H9 (cell line): ENCODE data around the gene BRINP2. TPM values are rescaled to one million over a fixed set of nuclear protein-coding genes. Genes with fewer than 3 reads are reported as not detected.

Experiments
- DNase-seq: peaks from one replicate; pipeline ENCODE4 v3.0.0-alpha.2; 2017
- H2AFZ ChIP-seq: one replicate; pipeline ENCODE4 v1.6.1; 2013; ENCODE audit warnings: mild to moderate bottlenecking, low read length, control low read depth, moderate library complexity
- H2AK5ac ChIP-seq: 2 replicates; pipeline ENCODE4 v1.6.1; 2013; ENCODE audit warnings: low read length, control low read depth, mixed read lengths; ENCODE audit not compliant: insufficient read length
- H2BK120ac ChIP-seq: one replicate; pipeline ENCODE4 v1.6.1; 2013; ENCODE audit warnings: low read depth, mild to moderate bottlenecking, low read length, control low read depth, inconsistent platforms; ENCODE audit not compliant: poor library complexity, severe bottlenecking
- H2BK12ac ChIP-seq: 2 replicates; pipeline ENCODE4 v1.6.1; 2013; ENCODE audit warnings: low read length, control low read depth, mixed read lengths, low read depth; ENCODE audit not compliant: insufficient read length
- H2BK15ac ChIP-seq: 2 replicates; pipeline ENCODE4 v1.6.1; 2013; ENCODE audit warnings: low read depth, low read length, control low read depth
- H2BK20ac ChIP-seq: one replicate; pipeline ENCODE4 v1.6.1; 2013; ENCODE audit warnings: low read depth, mild to moderate bottlenecking, low read length, control low read depth, inconsistent platforms; ENCODE audit not compliant: poor library complexity, severe bottlenecking
- H2BK5ac ChIP-seq: 2 replicates; pipeline ENCODE4 v1.6.1; 2013; ENCODE audit warnings: low read length, control low read depth, mixed read lengths; ENCODE audit not compliant: insufficient read length
- H3K14ac ChIP-seq: 2 replicates; pipeline ENCODE4 v1.6.1; 2013; ENCODE audit warnings: low read length, control low read depth; ENCODE audit not compliant: insufficient read depth
- H3K18ac ChIP-seq: 2 replicates; pipeline ENCODE4 v1.6.1; 2013; ENCODE audit warnings: low read depth, mild to moderate bottlenecking, mixed read lengths, low read length, control low read depth; ENCODE audit not compliant: insufficient read length
- H3K23ac ChIP-seq: 2 replicates; pipeline ENCODE4 v1.6.1; 2013; ENCODE audit warnings: low read length, control low read depth, mixed read lengths, low read depth; ENCODE audit not compliant: insufficient read length
- H3K23me2 ChIP-seq: 2 replicates; pipeline ENCODE4 v1.6.1; 2013; ENCODE audit warnings: low read depth, mild to moderate bottlenecking, mixed read lengths, low read length, control low read depth; ENCODE audit not compliant: insufficient read length, poor library complexity, severe bottlenecking
- H3K27ac ChIP-seq: 2 replicates; pipeline ENCODE4 v1.5.1; 2013; ENCODE audit warnings: low read length, control low read depth, mixed read lengths, low read depth; ENCODE audit not compliant: insufficient read length
- H3K27me3 ChIP-seq: 2 replicates; pipeline ENCODE4 v1.6.1; 2013; ENCODE audit warnings: low read length, control low read depth, inconsistent platforms; ENCODE audit not compliant: insufficient read depth
- H3K4ac ChIP-seq: 2 replicates; pipeline ENCODE4 v1.6.1; 2013; ENCODE audit warnings: low read depth, mild to moderate bottlenecking, control low read depth, inconsistent platforms, low read length, moderate library complexity
- H3K4me1 ChIP-seq: 2 replicates; pipeline ENCODE4 v1.6.1; 2013; ENCODE audit warnings: low read length, control low read depth, inconsistent platforms; ENCODE audit not compliant: insufficient read depth
- H3K4me2 ChIP-seq: 2 replicates; pipeline ENCODE4 v1.6.1; 2013; ENCODE audit warnings: low read length, control low read depth, mixed read lengths; ENCODE audit not compliant: insufficient read length, insufficient read depth
- H3K56ac ChIP-seq: 2 replicates; pipeline ENCODE4 v1.6.1; 2013; ENCODE audit warnings: low read depth, mild to moderate bottlenecking, mixed read lengths, low read length, control low read depth; ENCODE audit not compliant: insufficient read length
- H3K79me1 ChIP-seq: 2 replicates; pipeline ENCODE4 v1.6.1; 2013; ENCODE audit warnings: low read depth, mild to moderate bottlenecking, moderate library complexity, low read length, control low read depth, inconsistent platforms; ENCODE audit not compliant: insufficient read depth, poor library complexity, severe bottlenecking
- H3K79me2 ChIP-seq: 2 replicates; pipeline ENCODE4 v1.6.1; 2013; ENCODE audit warnings: low read length, control low read depth, inconsistent platforms; ENCODE audit not compliant: insufficient read depth
- H3K9ac ChIP-seq: 2 replicates; pipeline ENCODE4 v1.6.1; 2013; ENCODE audit warnings: low read length, control low read depth, mixed read lengths; ENCODE audit not compliant: insufficient read length; ENCODE audit errors: extremely low read depth
- H3K9me3 ChIP-seq: one replicate; pipeline ENCODE4 v1.6.1; 2013; ENCODE audit warnings: low read depth, low read length, inconsistent platforms; ENCODE audit not compliant: control insufficient read depth
- H3T11ph ChIP-seq: one replicate; pipeline ENCODE4 v1.6.1; 2013; ENCODE audit warnings: mild to moderate bottlenecking, low read length, control low read depth, inconsistent platforms
- H4K20me1 ChIP-seq: one replicate; pipeline ENCODE4 v1.6.1; 2013; ENCODE audit not compliant: control insufficient read depth, insufficient read length, insufficient read depth
- H4K5ac ChIP-seq: 2 replicates; pipeline ENCODE4 v1.6.1; 2013; ENCODE audit warnings: low read depth, mild to moderate bottlenecking, mixed read lengths, low read length, control low read depth; ENCODE audit not compliant: insufficient read length
- H4K8ac ChIP-seq: replicated peaks from 2 replicates; pipeline ENCODE4 v1.6.1; 2013; ENCODE audit warnings: low read length, control low read depth, mixed read lengths, low read depth; ENCODE audit not compliant: insufficient read length
- H4K91ac ChIP-seq: 2 replicates; pipeline ENCODE4 v1.6.1; 2013; ENCODE audit warnings: low read depth, mild to moderate bottlenecking, moderate library complexity, mixed read lengths, low read length, control low read depth; ENCODE audit not compliant: insufficient read length
- H3K27ac Mint-ChIP-seq, 3 experiments: 2 replicates in 2 of 3; 3 replicates in 1 of 3; pipeline ENCODE4 v1.8.0; 2020 to 2021; ENCODE audit warnings: mixed read lengths in 3 of 3, mild to moderate bottlenecking in 1 of 3, moderate library complexity in 1 of 3
- H3K27me3 Mint-ChIP-seq: 2 replicates; pipeline ENCODE4 v1.8.0; 2021; ENCODE audit warnings: low read depth, mild to moderate bottlenecking, moderate library complexity, mixed read lengths
- H3K36me3 Mint-ChIP-seq, 3 experiments: 2 replicates in 2 of 3; 3 replicates in 1 of 3; pipeline ENCODE4 v1.8.0; 2020 to 2021; ENCODE audit warnings: low read depth in 3 of 3, mixed read lengths in 3 of 3; ENCODE audit not compliant: insufficient read depth in 1 of 3
- H3K4me1 Mint-ChIP-seq, 2 experiments: 2 replicates each; pipeline ENCODE4 v1.8.0; 2020; ENCODE audit warnings: mixed read lengths in 2 of 2
- H3K4me3 Mint-ChIP-seq, 2 experiments: 2 replicates in 1 of 2; 3 replicates in 1 of 2; pipeline ENCODE4 v1.8.0; 2020 to 2021; ENCODE audit warnings: mild to moderate bottlenecking in 2 of 2, mixed read lengths in 2 of 2, moderate library complexity in 1 of 2
- H3K9me3 Mint-ChIP-seq, 2 experiments: 2 replicates in 1 of 2; 3 replicates in 1 of 2; pipeline ENCODE4 v1.8.0; 2020; ENCODE audit warnings: mild to moderate bottlenecking in 2 of 2, mixed read lengths in 2 of 2, moderate library complexity in 1 of 2
- WGBS: extraction: QIAGEN DNeasy Blood & Tissue Kit; methylation state at CpG from one replicate; pipeline ENCODE4 v1.1.7; 2013; ENCODE audit warnings: missing lambda C conversion rate, low lambda C conversion rate, mixed read lengths; ENCODE audit not compliant: insufficient read length; ENCODE audit errors: extremely low coverage; 5-methylcytosine and 5-hydroxymethylcytosine counted together
- total RNA-seq: library from RNA; stranded (reverse); gene quantifications from 2 replicates; pipeline ENCODE4 v1.2.1, GENCODE V29; 2021
- TF ChIP-seq, protein P1 (sequence below): fragments of 200-600 bp; sonication (generic); conservative IDR thresholded peaks from 3 replicates; pipeline ENCODE4 v1.8.0; 2021; ENCODE audit warnings: antibody characterized with exemption, mild to moderate bottlenecking

BRINP2 gene
- total RNA-seq, 1 experiment from 2014 or later, result not detected

DNA sequence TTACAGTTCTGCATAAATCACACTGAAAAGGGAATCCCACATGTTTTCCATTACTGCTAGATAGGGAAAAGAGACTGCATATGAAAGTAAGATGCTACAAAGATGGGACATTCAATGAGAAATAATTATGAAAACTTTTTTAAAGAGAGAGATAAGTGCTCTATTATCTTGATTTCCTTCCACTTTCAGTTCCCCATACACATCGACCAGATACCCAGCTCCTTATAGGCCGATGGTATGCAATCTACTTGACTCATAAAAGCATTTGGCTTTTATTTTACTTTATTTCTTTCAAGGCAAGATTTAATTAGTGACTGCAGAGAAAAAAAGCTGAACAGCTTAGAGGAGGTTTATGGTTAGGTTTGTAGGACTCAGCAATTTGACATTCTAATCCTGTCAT, 13.1 kb downstream of the BRINP2 start:
- H3K23me2 ChIP-seq, result peaks cover 6% of the 10 kb centered on the region
- TF ChIP-seq, protein P1, sequence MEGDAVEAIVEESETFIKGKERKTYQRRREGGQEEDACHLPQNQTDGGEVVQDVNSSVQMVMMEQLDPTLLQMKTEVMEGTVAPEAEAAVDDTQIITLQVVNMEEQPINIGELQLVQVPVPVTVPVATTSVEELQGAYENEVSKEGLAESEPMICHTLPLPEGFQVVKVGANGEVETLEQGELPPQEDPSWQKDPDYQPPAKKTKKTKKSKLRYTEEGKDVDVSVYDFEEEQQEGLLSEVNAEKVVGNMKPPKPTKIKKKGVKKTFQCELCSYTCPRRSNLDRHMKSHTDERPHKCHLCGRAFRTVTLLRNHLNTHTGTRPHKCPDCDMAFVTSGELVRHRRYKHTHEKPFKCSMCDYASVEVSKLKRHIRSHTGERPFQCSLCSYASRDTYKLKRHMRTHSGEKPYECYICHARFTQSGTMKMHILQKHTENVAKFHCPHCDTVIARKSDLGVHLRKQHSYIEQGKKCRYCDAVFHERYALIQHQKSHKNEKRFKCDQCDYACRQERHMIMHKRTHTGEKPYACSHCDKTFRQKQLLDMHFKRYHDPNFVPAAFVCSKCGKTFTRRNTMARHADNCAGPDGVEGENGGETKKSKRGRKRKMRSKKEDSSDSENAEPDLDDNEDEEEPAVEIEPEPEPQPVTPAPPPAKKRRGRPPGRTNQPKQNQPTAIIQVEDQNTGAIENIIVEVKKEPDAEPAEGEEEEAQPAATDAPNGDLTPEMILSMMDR, result no peak
- no peak overlapping the region for H2BK5ac ChIP-seq
- no peak overlapping the region for H2BK20ac ChIP-seq
- no peak overlapping the region for H2BK12ac ChIP-seq
- no CpG with 5 or more reads among the region's 2 CpGs for WGBS
- Mint-ChIP-seq H3K4me1 (peaks cover 10 to 11% of the 10 kb centered on the region in 2 experiments), H3K36me3 (no peaks in the 10 kb centered on the region), H3K9me3 (peaks cover 0 to 2% of the 10 kb centered on the region in 2 experiments; a peak in 1 of 5 replicates), H3K4me3 (no peak overlapping the region), H3K27me3 (peaks cover 62% of the 10 kb centered on the region), H3K27ac (no peak overlapping the region)
- H4K20me1 ChIP-seq, result no peaks in the 10 kb centered on the region
- H3T11ph ChIP-seq, result no peak overlapping the region
- H2AK5ac ChIP-seq, result no peak overlapping the region
- no peaks in the 10 kb centered on the region for H3K79me1 ChIP-seq
- H2BK120ac ChIP-seq, result no peak overlapping the region
- no peak overlapping the region for H2AFZ ChIP-seq
- H3K4me2 ChIP-seq, result no peak overlapping the region
- H3K9ac ChIP-seq, result no peak overlapping the region
- no peak overlapping the region for H2BK15ac ChIP-seq
- no peak overlapping the region for H3K23ac ChIP-seq
- H3K4ac ChIP-seq, result no peak overlapping the region
- H3K4me1 ChIP-seq, result no peaks in the 10 kb centered on the region
- H3K27me3 ChIP-seq, result peaks cover 2% of the 10 kb centered on the region; the same call in 1 of the 2 replicates
- no peak for DNase-seq
- H3K27ac ChIP-seq, result no peak overlapping the region
- H3K18ac ChIP-seq, result no peak overlapping the region
- H4K91ac ChIP-seq, result no peak overlapping the region
- no peak overlapping the region for H4K8ac ChIP-seq
- no peak overlapping the region for H4K5ac ChIP-seq
- H3K79me2 ChIP-seq, result no peaks in the 10 kb centered on the region
- H3K14ac ChIP-seq, result no peak overlapping the region
- H3K56ac ChIP-seq, result no peak overlapping the region
- H3K9me3 ChIP-seq, result no peaks in the 10 kb centered on the region
